ENCODE results near the gene CADM2.

DNA sequence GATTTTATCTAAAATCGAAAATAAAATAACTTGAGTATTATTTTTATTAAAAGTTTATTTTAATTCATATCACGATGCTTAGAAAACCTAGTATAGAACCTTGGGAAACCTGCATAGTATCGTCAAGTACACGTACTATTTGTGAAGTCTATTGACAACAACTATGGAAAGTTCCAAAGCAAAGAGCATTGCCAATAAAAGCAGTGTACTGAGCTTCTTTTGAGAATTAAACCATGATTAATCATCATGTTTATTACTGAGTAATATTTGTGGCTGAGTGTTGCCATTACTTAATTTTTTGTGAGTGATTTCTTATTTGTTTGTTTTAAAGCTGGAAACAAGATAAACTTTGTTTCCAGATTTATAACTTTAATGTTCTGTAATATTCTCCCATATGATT lies 674.1 kb downstream of the CADM2 start:
- TF ChIP-seq POLR2A (IDR thresholded peaks at IDR 0.05) (no peak), CTCF (IDR thresholded peaks at IDR 0.05) (no peak), EP300 (IDR thresholded peaks at IDR 0.05) (no peak)
